ENCODE data around the gene ATP9A.
"Not testable (repeated sequence)": the region's sequence is repeated elsewhere in the genome, so short reads cannot be mapped to it uniquely, and the experiment has no call there.

The ATP9A gene

DNA sequence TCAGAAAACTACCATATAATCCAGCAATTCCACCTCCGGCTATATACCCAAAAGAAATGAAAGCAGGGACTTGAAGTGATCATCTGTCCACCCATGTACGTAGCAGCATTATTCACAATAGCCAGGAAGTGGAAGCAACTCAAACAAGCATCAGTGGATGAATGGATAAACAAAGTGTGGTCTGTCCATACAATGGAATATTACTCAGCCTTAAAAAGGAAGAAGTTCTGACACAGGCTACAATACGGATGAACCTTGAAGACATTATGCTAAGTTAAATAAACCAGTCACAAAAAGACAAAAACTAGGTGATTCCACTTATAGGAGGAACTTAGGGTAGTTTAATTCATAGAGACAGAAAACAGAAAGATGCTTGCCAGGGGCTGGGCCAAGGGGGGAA is 76.5 kb downstream of the ATP9A start:
- no peak for DNase-seq

DNA sequence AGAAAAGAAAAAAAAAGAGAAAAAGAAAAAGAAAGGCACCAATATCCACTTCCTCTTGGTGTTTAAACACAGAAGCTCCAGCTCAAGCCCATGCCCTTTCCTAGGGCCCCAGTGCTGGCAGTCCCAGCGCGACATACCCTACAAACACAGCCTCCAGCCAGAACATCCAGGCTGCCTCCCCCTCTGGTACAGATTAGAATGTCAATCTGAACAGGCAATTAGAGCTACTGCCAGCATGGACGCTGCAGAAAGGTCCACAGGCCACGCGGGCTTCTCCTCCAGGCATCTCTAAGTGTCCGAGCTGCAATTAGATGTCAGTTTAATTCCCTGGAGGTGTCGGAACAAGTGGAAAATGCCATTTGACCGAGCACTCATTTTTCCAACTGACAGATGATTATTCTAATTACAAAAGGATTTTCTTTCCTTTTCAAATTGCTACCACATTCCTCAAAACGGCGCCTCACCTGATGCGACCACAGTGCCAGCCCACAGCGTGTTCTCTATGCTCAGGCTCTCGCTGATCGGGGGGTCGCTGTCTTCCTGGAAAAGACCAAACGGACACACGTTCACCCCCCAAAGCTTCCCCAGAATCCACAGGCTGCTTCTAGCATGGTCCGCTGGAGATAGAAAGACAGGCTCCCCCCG is 79.5 kb downstream of the ATP9A start:
- no peak for DNase-seq

DNA sequence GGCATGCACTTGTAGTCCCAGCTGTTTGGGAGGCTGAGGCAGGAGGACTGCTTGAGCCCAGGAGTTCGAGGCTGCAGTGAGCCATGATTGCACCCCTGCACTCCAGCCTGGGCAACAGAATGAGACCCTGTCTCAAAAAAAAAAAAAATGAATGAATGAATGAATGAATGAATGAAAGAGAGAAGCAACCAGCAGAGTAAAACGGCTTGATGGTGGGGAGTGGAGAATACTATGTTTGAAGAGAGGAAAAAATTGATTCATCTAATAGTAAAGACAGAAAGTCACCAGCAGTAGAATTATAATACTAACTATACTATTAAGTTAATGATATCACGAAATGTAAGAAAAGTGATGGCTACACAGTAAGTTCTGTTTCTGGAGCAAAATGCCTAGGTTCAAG is 80.6 kb downstream of the ATP9A start:
- no peak for DNase-seq

DNA sequence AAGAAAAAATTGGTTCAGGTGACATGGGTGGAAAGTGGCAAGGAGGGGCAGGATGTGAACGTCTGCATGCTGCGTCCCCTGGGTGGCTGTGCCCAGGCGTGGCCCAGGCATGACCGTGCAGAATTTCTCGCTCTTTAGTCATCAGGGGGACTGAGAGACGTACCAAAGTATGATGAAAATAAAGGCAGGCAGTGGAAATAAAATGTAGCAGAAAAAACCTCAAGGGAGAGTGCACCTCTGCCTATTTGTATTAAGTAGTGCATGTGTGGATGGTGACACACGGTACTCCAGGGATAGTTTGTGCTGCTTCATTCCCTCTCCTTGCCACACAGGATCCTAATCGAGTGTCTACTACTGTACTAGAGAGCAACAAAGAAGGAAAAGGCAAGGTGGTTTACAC is 81.1 kb downstream of the ATP9A start:
- DNase-seq = no peak

DNA sequence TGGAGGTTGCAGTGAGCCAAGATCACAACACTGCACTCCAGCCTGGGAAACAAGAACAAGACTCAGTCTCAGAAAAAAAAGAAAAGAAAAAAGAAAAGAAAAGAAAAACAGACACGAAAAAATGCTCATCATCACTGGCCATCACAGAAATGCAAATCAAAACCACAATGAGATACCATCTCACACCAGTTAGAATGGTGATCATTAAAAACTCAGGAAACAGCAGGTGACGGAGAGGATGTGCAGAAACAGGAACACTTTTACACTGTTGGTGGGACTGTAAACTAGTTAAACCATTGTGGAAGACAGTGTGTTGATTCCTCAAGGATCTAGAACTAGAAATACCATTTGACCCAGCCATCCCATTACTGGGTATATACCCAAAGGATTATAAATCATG is 82.7 kb downstream of the ATP9A start:
- DNase-seq = not testable (repeated sequence)

DNA sequence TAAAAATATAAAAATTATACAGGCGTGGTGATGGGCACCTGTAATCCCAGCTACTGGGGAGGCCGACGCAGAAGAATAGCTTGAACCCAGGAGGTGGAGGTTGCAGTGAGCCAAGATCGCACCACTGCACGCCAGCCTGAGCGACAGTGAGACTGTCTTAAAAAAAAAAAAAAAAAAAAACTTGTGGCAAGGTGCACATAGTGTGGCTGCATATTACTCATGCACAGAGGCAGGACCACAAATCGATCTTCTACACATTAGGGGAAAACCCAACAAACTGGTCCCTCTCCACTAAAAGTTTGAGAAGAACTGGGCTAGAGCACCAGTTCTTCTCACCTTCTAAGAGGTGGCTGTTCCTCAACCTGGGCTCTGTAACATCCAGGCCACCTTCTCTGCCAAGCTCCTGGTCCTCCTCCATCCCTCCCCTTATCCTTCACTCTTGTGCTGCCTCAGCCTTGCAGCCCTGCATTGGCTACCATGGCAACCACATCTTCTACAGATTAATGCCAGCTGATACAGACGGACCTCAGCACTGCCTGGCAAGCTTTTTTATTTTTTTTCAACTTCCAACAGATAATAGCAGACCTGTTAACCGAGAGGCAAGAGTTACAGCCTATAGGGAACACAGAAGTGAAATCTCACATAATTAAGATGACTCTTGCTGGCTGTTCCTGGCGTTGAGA is 88.0 kb downstream of the ATP9A start:
- DNase-seq = no peak

DNA sequence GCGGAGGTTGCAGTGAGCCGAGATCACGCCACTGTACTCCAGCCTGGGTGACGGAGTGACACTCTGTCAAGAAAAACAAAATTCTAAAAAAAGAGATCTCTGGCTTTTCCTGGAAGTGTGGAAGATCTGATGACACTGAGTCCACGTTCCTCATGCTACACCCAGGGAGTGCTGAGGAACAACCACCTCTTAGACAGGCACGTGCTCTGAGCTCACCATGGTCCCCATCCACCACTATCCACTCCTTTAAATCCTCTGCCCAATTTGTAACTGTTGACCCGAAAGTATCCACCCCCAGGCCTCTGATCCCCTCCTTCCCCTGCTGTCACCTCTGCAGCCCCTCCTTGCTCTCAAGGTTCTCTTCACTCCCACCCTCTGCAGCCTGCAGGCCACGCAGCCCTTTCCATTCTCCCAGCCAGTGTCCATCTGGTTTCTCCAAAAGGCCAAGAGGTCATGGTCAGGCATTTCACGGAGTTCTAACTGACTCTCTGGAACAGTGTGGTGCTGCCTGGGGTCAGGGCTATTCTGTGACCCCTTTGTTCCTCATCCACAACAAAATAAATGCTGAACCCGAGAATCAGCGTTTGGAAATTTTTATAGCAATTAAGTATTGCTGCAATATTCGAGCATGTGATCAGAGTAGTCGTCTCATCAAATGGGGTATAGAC is 88.8 kb downstream of the ATP9A start:
- no peak for DNase-seq

DNA sequence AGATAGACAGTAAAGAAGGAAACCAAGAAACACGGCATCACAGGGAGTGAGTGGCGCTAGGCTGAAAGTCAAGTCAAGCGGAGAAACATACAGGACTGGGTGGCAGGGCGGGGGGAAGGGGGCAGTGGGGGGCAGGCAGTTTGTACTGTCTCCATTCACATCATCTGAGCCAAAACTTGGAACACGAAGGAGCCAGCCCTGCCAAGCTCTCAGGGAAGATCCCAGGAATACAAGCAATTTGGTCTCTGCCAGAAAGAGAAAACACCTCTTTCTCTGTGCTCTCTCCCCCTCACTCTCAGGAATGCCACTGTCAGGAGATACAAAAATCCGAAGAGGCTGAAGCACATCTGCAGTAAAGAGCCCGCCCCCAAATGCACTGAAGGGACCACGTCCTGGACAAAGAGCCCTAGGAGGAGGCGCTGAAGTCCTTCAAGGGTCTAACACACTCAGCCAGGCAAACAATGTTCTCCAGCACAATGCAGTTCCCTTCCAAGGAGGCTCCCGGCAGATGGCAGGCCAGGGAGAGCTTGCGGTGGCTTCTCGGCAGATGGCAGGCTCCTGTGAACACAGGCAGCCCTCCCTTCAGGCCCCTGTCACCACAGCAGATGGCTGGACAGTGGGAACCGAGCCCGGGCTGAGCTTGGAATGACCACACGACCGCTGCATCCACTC is 90.0 kb downstream of the ATP9A start:
- DNase-seq = no peak

DNA sequence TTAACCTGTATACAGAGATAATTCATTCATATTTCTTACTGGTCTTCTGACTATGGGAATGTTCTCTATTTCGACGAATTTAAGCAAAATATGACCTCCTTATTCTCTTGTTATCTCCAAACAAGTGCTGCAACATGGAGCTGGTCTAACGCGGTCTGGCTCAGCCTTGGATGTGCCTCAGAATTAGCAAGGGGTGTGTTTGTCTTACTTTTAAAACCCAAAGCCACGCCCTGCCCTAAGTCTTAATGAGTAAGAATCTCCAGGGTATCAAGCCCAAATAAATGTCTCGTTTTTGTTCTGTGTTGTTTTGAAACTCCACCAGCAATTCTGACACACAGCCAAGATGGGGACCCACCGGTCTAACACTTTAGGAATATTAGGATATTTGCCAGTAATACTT is 99.2 kb downstream of the ATP9A start:
- DNase-seq = no peak

DNA sequence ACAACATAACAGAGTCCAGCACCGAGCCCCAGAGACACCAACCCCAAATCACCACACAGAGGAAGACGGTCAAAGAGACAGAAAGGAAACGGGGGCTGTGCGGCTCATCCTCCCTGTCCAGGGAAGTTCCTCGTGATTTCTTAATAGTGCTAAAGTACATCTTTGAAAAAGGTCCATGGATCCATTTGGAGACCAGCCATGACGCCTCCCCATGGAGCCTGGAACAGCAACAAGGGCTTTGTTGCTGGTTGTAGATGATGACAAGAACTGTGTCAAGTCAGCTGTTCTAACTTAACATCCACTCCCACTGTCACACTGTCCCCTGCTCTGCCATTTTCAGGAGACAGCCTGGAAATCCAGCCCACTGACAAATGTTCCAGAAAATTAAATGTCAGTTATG is 99.7 kb downstream of the ATP9A start:
- DNase-seq = no peak

DNA sequence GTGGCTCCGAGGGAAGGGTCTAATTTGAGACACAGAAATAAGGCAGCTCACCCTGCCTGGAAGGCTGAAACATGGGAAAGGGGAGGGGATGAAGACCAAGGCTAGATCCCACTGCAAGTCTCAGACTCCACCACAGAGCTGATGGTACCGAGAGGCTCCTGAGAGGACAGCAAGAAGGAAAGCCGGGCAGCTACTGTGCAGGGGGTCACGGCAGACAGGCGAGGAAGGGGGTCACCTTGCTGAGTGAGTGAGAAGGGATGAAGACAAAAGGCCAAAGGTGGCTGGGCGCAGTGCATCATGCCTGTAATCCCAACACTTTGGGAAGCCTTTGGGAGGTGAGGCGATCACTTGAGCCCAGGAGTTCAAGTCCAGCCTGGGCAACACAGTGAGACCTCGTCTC is 100.7 kb downstream of the ATP9A start:
- no peak for DNase-seq

DNA sequence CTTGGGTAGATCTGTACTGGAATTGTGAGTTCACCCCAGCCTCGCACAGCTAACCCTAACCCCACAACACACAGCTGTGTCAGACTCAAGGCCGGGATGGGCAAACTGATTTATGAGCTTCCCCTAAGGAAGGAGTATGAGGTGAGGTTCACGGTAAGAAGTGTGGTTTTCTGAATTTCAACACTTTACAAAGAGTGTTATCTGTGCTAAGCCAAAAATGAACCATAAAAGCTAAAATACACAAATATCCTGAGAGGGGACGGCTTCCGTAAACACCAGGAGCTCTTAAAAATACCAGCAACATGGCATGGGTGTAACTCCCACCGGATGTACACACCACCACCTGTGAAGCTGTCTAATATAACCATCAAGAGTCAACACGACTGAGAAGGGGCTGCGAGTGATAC is 101.2 kb downstream of the ATP9A start:
- no peak for DNase-seq

DNA sequence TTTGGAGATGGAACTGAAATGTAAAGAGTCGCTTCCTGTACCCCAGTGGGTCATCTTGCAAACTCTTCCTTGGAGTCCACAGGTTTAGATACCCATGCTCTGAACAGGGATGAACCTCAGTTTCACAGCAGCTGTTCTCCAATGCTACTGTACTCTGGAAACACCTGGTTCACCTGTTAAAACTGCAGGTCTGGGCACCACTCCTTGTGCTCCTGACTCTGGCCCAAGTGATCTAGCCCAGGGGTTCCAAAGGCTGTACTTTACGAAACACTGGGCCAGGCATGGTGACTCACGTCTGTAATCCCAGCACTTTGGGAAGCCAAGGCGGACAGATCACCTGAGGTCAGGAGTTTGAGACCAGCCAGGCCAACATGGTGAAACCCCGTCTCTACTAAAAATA is 102.1 kb downstream of the ATP9A start:
- DNase-seq = no peak

DNA sequence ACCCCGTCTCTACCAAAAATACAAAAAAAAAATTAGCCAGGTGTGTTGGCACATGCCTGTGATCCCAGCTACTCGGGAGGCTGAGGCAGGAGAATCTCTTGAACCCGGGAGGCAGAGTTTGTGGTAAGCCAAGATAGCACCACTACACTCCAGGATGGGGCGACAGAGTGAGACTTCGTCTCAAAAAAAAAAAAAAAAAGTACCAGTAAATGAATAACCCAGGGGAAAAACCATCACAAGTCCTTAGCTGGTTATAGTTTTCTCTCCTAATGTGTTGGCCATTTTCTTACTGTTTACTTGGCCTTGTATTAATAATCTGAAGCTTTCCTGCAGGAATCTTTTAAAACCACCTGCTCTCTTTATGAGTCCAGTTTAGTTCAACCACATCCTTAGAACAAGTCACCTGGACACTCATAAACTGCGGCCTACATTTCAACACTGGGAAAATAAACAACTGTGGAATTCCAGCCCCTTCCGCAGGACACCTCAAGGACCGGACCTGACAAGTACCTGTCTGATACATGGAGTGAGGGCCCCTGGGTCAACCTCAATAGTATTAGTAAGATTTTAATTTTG is 102.6 kb downstream of the ATP9A start:
- DNase-seq = no peak

DNA sequence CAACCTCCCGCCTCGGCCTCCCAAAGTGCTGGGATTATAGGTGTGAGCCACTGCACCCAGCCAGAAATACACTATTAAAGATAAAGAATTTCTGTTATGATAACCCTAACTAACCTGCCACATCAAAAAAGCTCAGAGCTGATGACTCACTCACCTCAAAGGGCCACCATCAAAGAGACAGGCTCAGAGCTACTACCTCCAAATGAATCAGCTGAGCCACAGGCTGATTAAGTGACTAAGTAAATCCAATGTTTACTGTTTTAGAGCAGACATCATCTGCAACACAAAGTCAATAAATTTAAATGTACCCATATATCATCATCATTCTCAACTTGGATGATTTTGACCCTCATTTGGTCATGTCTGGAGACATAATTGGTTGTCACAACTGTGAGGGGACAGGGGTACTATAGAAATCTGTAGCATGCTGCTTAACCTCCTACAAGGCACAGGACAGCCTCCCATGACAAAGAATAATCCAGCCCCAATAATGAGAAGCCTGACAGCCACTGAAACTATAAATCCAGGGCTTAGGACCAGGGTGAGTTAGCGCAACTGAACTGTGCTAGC is 106.5 kb downstream of the ATP9A start:
- DNase-seq = no peak

DNA sequence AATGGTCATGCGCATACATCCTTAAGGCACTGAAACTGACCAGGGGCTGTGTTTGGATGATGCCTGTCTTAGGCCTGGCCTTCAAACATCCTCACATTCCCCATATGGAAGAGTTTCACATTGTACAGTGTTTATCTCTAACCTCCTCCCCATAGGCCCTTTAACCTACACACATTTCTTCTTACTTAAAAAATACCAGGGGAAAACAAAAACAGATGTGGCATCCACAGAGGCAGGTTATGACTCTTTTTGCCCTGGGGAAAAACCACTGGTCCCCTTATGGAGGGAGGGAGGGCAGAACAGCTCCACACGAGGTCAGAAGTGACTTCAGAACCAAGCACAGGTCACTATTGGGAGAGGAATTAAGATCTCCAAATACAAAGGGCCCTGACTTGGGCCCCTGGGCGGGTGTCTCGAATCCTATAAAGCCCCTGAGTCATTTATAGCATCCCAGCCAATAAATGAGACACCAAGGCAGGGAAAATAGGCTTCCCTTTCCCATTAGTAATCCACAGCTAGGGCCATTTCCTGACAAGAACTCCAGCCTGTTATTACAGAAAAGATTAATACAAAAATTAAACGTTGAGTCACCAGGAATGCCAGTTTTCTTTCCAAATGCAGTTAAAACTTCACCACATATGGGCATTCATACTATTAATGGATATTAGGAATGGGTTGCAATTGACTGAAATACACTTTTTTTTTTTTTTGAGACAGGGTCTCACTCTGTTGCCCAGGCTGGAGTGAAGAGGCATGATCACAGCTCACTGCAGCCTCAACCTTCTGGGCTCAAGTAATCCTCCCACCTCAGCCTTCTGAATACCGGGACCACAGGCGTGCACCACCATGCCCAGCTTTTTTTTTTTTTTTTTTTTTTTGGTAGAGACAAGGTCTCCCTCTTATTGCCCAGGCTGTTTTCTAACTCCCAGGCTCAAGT is 107.2 kb downstream of the ATP9A start:
- DNase-seq = no peak

DNA sequence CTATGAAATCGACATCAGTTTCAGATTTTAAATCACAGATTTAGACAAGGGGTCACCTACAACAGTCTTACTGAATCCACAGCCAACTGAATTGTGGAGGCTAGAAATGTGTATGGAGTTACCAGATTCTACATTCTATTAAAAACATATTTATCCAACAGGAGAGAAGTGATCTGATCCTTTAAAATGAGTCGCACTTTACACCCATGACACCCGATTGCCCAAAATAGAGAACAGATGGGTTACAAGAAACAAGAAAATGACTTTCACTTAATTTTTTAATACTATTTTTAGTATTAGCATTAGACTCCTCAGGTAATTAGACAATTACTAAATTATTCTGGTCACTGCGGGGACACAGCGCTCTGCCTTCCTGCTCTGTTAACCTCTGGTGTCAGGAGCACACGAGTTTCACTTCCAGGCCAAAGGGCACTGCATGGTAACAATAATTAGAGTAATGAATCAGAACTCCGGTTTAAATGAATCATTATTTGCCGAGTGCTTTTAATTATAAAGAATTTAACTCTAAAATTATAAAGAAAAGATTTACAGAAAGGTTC is 108.6 kb downstream of the ATP9A start:
- no peak for DNase-seq

DNA sequence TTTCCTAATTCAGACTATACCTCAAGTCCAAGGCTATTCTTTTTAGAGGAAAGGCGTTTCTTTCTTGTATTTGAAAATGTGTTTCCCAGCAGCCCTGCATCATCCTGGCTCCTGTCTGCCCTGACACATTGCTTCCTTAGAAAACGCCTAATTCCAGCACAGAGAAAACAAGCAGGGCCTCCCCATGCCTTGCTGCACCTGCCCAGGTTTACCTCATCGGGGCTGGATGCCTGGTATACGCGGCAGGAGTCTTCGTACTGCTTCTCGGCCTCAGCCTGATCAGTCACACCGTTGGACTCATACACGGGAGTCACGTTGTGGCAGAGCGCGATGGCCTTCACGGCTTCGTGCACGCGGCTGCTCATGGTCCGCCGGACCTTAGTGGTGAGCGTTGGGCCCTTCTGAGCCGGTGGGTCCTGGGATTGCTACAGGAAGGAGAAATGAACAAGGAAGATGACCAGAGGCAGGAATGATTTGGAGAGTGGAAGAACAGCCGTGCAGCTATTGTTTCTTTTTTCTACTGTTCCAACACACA is 111.4 kb downstream of the ATP9A start:
- no peak for DNase-seq

DNA sequence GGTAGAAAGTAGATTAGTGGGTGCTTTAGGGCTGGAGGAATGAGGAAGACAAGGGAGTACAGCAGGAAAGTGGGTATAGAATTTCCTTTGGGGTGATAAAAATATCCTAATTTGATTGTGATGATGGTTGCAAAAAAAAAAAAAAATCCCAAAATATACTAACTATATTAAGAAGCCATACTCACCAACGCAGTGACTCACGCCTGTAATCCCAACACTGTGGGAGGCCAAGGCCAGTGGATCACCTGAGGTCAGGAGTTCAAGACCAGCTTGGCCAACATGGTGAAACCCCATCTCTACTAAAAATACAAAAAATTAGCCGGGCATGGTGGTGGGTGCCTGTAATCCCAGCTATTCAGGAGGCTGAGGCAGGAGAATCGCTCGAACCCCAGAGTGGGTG is 112.1 kb downstream of the ATP9A start:
- DNase-seq = not testable (repeated sequence)

DNA sequence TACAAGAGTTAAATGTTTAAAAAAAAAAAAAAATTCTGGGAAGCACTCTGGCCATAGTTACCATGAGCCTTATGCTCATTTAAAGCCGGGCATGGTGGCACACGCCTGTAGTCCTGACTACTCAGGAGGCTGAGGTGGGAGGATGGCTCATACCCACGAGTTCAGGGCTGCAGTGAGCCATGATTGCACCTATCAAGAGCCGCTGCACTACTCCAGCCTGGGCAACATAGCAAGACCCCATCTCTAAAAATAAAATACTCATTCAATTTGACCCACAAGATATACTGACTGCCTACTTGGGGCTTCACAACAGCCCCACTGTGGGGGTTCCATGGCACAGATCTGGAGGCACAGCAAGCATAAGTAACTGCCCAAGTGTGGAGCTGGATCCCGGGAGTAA is 113.7 kb downstream of the ATP9A start:
- DNase-seq = no peak

DNA sequence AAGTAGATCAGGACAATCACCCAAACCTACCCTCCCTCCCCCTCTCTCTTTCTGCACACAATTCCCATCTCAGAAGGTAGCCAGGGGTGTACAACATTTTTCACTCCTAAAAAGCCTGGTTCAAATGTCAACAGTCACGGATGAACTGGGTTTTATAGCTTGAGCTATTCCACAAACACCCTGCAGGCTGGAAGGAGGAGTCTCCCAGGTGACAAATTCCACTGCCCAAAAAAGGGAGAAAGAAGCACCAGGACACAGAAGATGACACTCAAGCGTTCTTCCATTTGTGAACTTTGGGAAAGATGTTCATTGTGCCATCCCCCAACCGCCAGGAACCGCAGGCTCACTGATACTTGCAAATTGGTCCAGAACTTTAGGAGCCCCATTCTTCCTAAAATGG is 114.1 kb downstream of the ATP9A start:
- no peak for DNase-seq
